ENCODE data around the gene SNAPC4.

SNAPC4 gene

GRCh38 chr9:136422876-136423275 is 22.9 kb upstream of the SNAPC4 start:
- Histone ChIP-seq H3K4me1 (ENCODE audit: insufficient read depth, poor library complexity, severe bottlenecking) (no peaks in the 10 kb centered on the region), H3K9me3 (ENCODE audit: severe bottlenecking) (no peaks in the 10 kb centered on the region), H3K36me3 (ENCODE audit: low read depth) (peaks cover 63% of the 10 kb centered on the region), H3K27me3 (ENCODE audit: insufficient read depth, poor library complexity, severe bottlenecking) (no peaks in the 10 kb centered on the region), H3K27ac (ENCODE audit: poor library complexity, severe bottlenecking) (no peak overlapping the region), H3K4me3 (ENCODE audit: severe bottlenecking) (no peak overlapping the region)
- no peak for ATAC-seq (ENCODE audit: low read depth)
- no peak for TF ChIP-seq CTCF (IDR thresholded peaks at IDR 0.05; ENCODE audit: poor library complexity, severe bottlenecking)
- DNase-seq (ENCODE audit: low spot score), result peak; percentile 49

GRCh38 chr9:136421791-136422190 is 21.8 kb upstream of the SNAPC4 start:
- H3K4me3 ChIP-seq (ENCODE audit: severe bottlenecking), result no peak overlapping the region
- H3K27ac ChIP-seq (ENCODE audit: poor library complexity, severe bottlenecking), result no peak overlapping the region
- H3K27me3 ChIP-seq (ENCODE audit: insufficient read depth, poor library complexity, severe bottlenecking), result no peaks in the 10 kb centered on the region
- DNase-seq (ENCODE audit: low spot score) (no peak), ATAC-seq (ENCODE audit: low read depth) (no peak)
- H3K36me3 ChIP-seq (ENCODE audit: low read depth), result peaks cover 74% of the 10 kb centered on the region
- no peaks in the 10 kb centered on the region for H3K9me3 ChIP-seq (ENCODE audit: severe bottlenecking)
- no peak for TF ChIP-seq CTCF (IDR thresholded peaks at IDR 0.05; ENCODE audit: poor library complexity, severe bottlenecking)
- no peaks in the 10 kb centered on the region for H3K4me1 ChIP-seq (ENCODE audit: insufficient read depth, poor library complexity, severe bottlenecking)

GRCh38 chr9:136419092-136419420 is 19.1 kb upstream of the SNAPC4 start:
- H3K4me3 ChIP-seq (ENCODE audit: severe bottlenecking), result no peak overlapping the region
- peaks cover 93% of the 10 kb centered on the region for H3K36me3 ChIP-seq (ENCODE audit: low read depth)
- DNase-seq (ENCODE audit: low spot score), result no peak
- no peaks in the 10 kb centered on the region for H3K27me3 ChIP-seq (ENCODE audit: insufficient read depth, poor library complexity, severe bottlenecking)
- no peak overlapping the region for H3K27ac ChIP-seq (ENCODE audit: poor library complexity, severe bottlenecking)
- TF ChIP-seq CTCF (IDR thresholded peaks at IDR 0.05; ENCODE audit: poor library complexity, severe bottlenecking), result no peak
- no peaks in the 10 kb centered on the region for H3K4me1 ChIP-seq (ENCODE audit: insufficient read depth, poor library complexity, severe bottlenecking)
- ATAC-seq (ENCODE audit: low read depth), result no peak
- H3K9me3 ChIP-seq (ENCODE audit: severe bottlenecking), result no peaks in the 10 kb centered on the region

GRCh38 chr9:136418182-136419091 is 18.5 kb upstream of the SNAPC4 start:
- no peak for TF ChIP-seq CTCF (IDR thresholded peaks at IDR 0.05; ENCODE audit: poor library complexity, severe bottlenecking)
- H3K4me3 ChIP-seq (ENCODE audit: severe bottlenecking), result no peak overlapping the region
- H3K9me3 ChIP-seq (ENCODE audit: severe bottlenecking), result no peaks in the 10 kb centered on the region
- peaks cover 93% of the 10 kb centered on the region for H3K36me3 ChIP-seq (ENCODE audit: low read depth)
- no peak for ATAC-seq (ENCODE audit: low read depth)
- no peaks in the 10 kb centered on the region for H3K4me1 ChIP-seq (ENCODE audit: insufficient read depth, poor library complexity, severe bottlenecking)
- no peaks in the 10 kb centered on the region for H3K27me3 ChIP-seq (ENCODE audit: insufficient read depth, poor library complexity, severe bottlenecking)
- DNase-seq (ENCODE audit: low spot score), result peak; percentile 54
- H3K27ac ChIP-seq (ENCODE audit: poor library complexity, severe bottlenecking), result no peak overlapping the region

GRCh38 chr9:136416914-136417313 is 16.9 kb upstream of the SNAPC4 start:
- Histone ChIP-seq H3K4me1 (ENCODE audit: insufficient read depth, poor library complexity, severe bottlenecking) (peaks cover 3% of the 10 kb centered on the region), H3K36me3 (ENCODE audit: low read depth) (peaks cover 95% of the 10 kb centered on the region), H3K27me3 (ENCODE audit: insufficient read depth, poor library complexity, severe bottlenecking) (no peaks in the 10 kb centered on the region), H3K4me3 (ENCODE audit: severe bottlenecking) (no peak overlapping the region), H3K9me3 (ENCODE audit: severe bottlenecking) (no peaks in the 10 kb centered on the region), H3K27ac (ENCODE audit: poor library complexity, severe bottlenecking) (no peak overlapping the region)
- ATAC-seq (ENCODE audit: low read depth) (no peak), DNase-seq (ENCODE audit: low spot score) (no peak)
- TF ChIP-seq CTCF (IDR thresholded peaks at IDR 0.05; ENCODE audit: poor library complexity, severe bottlenecking), result no peak

Data from RWPE2 (cell line).